Measurements from ENCODE around the gene ZFHX3.
"Not testable (repeated sequence)": the region's sequence is repeated elsewhere in the genome, so short reads cannot be mapped to it uniquely, and the experiment has no call there.

Gene ZFHX3

DNA sequence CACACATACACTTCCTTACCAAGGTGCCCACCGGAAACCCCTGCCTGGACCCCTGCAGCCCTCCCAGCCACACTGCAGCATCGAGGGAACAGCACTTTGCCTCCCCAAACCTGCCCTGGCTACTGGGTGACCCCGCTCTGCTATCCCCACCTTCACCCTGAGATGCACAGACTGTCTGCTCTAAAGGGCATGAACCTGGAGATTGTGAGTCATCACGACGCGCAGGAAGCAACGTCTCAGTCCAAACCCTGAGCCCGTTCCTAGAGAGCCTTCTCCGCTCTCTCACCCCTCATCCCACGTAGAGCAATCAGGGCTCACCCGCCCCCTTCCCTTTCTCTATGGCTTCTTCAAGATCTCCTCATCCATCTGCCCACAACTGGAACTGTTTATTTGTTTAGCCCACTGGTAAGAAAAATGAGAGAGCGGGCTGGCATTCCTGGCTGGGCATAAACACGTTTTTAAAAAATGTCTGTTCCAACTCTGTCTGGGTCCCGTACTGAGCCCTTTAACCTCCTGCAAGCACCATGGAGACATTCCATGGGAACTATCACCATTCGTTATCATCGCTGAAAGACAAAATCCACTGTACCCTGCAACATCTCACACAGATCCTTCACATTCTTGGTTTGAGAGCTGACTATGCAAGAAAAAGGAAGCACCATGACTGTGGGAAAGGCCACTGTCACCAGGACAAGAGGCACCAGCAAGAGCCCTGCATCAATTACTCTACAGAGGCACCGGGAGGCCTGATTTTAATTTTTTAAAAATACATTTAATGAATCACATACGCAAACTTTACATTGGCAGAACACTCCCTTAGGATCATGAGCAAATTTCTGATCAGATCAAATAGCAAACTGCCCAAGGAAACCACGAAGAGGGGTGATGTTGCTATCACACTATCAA is 28.2 kb downstream of the ZFHX3 start:
- no peak for DNase-seq

GRCh38 chr16:73018821-73019456 is 29.0 kb downstream of the ZFHX3 start:
- no peak for DNase-seq

- no peak for DNase-seq
Observed at GRCh38 chr16:73017321-73017720, 30.6 kb downstream of the ZFHX3 start.

- DNase-seq: no peak
Observed at GRCh38 chr16:73016488-73016830, 31.5 kb downstream of the ZFHX3 start.

DNA sequence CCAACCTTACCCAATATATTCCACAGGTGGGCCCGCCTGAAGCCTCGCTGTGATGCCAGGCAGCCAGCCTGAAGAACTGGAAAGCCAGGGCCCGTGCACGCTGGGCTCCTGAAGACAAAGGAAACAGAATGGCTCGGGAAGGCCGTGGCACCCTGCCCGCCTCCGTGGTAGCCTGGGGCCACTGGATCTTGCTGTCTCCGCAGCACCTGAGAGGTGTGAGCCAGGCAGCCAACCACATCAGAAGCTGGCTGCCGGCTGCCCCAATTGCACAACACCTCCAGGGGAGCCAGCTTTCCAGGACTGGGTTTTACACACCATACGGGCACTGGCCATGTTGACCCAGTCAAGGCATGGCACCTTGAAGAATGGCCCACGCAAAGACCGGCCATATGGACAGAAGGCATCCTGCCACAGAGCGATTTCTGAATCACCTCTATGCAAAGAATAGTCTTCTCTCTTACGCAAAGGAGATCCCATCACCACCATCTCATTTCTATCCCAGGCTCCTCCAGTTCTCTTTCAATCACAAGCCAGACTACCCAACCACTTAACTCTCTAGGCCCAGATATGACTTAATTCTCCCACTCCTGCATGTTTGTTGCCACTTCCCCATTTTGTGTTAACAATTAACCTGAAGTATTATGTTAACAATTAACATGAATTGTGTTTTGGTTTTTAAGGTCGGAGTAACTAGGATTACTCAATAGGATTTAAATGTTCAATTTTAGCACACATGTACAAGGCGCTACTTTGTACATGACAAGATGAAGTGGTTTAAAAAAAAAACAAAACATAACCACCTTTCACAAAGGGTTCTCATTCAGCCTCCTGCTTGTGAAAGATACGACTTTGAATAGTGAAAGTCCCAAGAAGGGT is 32.1 kb downstream of the ZFHX3 start:
- DNase-seq: no peak

DNA sequence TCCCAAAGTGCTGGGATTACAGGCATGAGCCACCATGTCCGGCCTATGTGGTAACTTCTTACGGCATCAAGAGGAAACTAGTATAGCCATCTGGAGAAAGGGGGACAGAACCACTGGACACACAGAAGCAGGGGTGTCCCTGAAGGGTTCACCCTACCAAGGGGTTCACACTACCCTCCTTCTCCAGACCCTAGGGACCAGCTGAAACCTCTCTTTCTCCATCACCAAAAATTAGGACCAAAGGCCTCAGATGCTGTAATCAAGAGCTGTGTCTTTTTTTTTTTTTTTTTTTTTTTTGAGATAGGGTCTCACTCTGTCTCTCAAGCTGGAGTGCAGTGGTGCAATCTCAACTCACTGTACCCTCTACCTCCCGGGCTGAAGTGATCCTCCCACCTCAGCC is 33.2 kb downstream of the ZFHX3 start:
- no peak for DNase-seq

DNA sequence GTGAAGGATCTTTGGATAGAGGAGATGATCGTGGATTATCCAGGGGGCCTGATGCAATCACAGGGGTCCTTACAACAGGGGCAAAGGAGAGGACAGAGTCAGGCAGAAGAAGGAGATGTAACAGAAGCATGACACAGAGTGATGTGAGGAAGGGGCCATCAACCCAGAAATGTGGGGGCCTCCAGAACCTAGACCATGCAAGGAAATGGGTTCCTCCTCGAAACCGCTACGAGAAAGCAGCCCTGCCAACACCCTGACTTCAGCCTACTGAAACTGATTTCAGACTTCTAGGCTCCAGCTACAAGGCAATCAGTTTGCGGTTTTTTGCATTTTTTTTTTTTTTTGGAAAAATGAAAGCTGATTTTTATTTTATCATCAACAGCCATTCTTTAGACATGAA is 34.0 kb downstream of the ZFHX3 start:
- no peak for DNase-seq

DNA sequence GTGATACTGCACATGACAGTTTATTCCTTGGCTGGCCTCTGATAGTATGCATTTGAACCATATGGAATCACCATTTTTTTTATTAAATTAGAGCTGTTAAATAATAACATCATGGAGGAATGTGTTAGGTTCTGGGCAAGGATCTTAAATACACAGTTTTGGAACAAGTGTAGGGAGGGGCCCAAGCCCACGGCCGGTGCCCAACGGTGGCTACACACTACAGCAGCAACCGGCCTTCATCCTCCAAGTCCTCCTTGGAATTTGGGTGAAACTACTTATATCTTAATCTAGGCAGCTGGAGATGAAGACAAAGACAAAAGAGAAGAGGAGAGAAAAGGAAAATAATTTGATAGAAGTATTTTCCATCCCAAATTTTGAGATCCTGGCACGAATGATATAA is 35.6 kb downstream of the ZFHX3 start:
- no peak for DNase-seq

DNA sequence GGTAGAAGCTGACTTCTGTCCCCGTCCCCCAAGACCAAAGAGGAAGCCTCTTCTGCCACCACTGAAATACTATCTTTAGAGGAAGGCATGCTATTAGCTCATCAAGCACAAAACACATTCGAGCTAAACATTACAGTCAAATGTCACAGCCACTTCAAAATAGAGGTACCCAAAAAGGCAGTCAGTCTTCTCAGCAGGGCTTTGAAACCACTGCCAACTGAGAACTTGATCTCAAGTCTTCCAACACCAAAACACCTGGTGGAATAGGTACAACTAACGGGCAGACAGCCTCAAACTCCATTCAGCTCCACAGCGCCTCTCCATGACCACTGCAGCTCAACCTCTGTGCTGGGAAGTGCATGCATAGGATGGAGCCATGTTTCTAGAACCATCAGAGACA is 36.0 kb downstream of the ZFHX3 start:
- DNase-seq: no peak

- DNase-seq: no peak
Observed at GRCh38 chr16:73010150-73010676, 37.7 kb downstream of the ZFHX3 start.

DNA sequence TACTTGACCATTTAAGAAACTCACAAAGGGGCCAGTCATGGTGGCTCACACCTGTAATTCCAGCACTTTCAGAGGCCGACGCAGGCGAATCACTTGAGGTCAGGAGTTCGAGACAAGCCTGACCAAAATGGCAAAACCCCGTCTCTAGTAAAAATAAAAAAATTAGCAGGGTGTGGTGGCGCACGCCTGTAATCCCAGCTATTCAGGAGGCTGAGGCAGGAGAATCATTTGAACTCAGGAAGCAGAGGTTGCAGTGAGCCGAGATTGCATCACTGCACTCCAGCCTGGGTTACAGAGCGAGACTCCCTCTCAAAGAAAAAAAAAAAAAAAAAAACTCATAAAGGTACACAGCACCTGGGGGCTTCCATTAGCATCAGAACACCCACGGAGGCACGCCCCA is 38.2 kb downstream of the ZFHX3 start:
- DNase-seq: not testable (repeated sequence)

DNA sequence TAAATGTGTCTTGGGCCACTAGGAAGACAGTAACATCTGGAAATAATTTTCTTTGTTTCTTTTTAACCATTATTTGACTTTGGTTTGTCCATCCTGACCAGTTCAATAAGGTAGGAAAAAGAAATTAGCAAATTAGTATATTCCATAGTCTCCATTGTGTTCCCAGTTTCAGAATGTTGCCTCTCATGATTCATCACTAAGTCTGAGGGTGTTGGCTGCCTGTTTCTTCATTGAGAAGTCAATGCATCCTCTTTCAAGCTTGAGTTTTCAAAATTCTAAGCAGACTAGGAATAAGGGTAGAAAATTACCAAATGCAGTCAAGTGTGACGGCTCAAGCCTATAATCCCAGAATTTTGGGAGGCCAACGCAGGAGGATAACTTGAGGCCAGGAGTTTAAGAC is 41.9 kb downstream of the ZFHX3 start:
- no peak for DNase-seq

GRCh38 chr16:73002866-73003265 is 45.1 kb downstream of the ZFHX3 start:
- DNase-seq: no peak

DNA sequence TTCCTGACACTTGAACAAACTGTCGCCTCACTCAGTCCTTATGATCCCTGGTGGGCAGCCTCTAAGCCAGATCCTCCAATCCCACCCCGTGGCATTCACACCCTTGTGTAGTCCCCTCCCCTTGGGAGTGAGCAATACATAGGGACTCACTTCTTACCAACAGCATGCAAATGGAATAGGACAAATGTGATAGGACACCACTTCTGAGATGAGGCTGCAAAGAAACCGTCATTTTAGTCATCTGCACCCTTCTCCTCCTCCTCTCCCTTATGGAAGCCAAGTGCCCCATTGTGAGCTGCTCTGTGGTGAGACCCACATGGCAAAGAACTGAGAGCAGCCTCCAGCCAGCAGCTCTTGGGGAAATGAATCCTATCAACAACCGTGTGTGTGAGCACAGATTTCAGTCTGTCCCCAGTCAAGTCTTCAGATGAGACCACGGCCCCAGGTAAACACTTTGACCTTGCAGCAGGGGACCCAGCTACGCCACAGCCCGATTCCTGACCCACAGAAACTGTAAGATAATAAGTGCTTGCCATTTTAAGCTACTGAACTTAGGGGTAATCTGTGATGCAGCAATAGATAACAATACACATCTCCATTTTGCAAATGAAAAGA is 46.9 kb downstream of the ZFHX3 start:
- no peak for DNase-seq

DNA sequence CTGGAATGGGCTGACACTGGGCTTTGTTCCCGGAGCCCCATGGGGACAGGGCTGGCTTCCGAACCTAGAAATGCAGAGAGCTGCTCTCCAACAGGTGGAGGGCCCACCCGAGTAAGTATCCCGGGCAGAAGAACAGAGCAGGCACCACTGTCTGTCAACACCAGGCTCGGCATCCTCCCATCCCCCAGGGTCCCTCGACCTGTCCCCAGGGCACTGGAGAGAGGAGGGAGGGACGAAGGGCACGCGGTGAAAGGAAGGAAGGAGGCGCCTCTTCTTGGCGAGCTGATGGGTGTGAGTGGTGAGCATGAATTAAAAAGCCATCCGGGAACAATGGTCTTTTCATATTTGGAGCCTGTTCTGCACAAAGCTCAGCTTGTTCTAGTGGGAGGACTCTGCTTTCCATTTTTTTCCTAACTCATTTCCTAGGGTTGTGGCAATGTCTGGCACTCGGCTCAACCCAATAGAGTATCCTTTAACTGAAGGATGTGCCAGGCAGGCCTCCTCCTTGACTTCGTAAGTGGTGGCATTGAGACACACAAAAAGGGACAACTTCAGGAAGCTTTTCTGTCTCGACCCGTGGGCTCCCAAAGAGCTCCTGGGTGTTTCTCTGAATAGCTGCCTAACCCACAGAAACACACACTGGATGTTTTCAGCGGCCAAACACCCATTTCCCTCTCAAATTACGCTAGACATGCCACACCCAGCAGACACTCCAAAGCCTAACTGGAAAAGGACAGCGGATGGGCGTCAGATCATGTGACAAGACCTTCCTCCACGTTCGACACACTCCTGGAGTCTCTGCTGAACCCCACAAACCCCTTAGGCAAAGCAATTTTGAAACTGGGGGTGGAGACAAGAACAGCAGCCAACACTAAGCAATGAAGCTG is 47.7 kb downstream of the ZFHX3 start:
- DNase-seq: peak; percentile 81

DNA sequence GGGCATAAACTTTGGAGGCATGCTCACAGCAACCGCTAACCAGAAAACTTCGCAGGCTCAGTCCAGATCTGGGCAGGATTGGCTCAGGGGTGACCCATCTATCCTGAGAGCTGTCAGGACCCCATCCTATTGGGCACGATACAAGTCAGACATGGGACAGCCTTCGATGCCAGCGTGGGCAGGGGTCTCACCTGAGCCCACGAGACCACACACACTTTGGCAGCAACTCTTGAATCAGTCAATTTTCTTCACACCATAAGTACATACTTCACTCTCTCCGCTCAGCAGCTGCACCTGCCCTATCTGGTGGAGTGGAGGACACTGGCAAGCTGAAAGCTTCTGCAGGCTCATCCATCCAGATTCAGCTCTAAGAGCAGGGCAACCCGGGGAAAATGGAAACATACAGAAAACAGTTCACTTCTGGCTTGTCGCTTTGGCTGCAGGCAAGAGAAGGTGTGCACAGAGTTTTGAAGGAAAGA is 48.3 kb downstream of the ZFHX3 start:
- DNase-seq: no peak

DNA sequence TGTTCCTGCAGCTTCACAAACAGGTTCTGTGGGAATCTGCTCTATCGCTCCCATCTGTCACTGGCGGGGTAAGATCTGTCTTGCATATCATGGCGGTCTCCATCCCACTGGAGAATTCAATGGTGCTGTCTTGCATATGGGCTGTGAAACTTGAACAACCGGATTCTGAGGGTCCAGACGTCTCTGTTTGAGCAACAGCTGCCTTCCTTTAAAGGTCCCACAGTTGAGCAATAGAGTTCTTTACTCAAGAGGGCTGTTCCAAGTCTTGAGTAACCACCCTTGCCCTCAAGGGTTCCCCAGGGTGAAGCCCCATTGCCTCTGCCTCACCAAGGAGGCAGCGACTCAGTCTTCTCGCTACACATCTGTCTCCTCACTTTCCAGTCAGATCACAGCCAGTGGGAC is 50.8 kb downstream of the ZFHX3 start:
- DNase-seq: no peak

- no peak for DNase-seq
Observed at GRCh38 chr16:72996291-72997062, 51.5 kb downstream of the ZFHX3 start.

- not testable (repeated sequence) for DNase-seq
Observed at GRCh38 chr16:72995882-72996270, 52.1 kb downstream of the ZFHX3 start.

DNA sequence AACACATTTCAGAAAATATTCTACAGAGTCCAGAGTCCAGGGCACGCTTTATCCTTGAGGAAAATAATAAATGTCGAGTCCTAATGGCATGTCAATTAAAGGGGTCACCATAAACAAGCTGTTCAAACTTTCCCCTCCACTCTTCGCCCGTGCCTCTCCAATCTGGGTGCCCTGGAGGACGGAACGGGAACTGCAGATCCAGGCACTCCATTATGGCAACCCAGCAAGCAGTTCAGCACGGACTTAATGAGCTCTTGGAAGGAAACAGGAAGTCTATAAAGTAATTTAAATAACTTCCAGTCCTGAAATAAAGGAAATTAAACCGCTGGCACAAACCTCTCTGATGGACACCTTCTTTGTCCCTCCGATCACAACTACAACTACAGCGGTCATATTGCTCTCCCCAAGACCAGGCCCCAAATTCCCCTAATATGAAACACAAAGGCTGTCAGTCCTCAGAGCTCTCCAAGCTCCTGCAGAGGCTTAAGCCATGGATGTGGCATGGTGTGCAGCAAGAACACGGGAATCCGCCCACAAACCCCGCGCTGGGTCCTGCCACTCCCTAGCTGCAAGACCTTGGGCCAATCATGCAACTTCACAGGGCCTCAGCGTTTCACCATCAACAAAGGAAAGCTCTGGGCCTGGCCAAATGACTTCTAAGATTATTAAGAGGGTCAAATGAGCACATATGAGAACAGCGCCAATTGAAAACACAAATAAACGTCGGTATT is 52.6 kb downstream of the ZFHX3 start:
- no peak for DNase-seq

All from NCI-H526 treated with DMSO at 0.1 percent for 48 hours (cell line).